KOPT-K1 (cell line): Measurements from ENCODE around the gene RIF1.

Experiments
- H3K27ac ChIP-seq: fragments of 200-600 bp; sonication (generic); 2 replicates; pipeline ENCODE4 v1.5.1; 2016; ENCODE audit warnings: antibody characterized with exemption, mild to moderate bottlenecking, low read depth, low read length; ENCODE audit not compliant: poor library complexity, severe bottlenecking
- H3K36me3 ChIP-seq: fragments of 200-600 bp; sonication (generic); 2 replicates; pipeline ENCODE4 v1.5.1; 2017; ENCODE audit warnings: antibody characterized with exemption, mild to moderate bottlenecking, low read length, moderate library complexity; ENCODE audit not compliant: insufficient read depth
- H3K9me3 ChIP-seq: fragments of 200-600 bp; sonication (generic); 2 replicates; pipeline ENCODE4 v1.5.1; 2017; ENCODE audit warnings: antibody characterized with exemption, low read length, mild to moderate bottlenecking; ENCODE audit not compliant: insufficient read depth, poor library complexity, severe bottlenecking

RIF1 gene

DNA sequence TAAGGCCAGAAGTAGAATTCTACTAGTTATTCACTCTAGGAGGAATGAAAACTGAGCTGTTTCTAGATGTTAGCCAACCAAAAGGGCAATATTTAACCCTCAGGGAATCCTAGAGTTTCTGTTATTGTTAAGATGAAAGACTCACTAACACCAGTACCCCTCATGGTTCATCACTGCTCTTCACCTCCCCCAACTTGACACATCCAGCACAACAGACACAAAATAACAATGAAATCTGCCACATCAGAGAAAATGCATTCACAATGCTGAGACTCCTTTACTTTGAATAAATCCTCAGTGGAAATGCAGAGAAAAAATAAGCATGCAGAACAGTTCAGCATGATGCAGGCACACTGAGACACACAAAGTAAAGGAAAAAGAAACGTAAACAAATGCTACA lies 111.3 kb downstream of the RIF1 start:
- Histone ChIP-seq H3K27ac (no peak overlapping the region), H3K9me3 (no peaks in the 10 kb centered on the region), H3K36me3 (no peaks in the 10 kb centered on the region)

DNA sequence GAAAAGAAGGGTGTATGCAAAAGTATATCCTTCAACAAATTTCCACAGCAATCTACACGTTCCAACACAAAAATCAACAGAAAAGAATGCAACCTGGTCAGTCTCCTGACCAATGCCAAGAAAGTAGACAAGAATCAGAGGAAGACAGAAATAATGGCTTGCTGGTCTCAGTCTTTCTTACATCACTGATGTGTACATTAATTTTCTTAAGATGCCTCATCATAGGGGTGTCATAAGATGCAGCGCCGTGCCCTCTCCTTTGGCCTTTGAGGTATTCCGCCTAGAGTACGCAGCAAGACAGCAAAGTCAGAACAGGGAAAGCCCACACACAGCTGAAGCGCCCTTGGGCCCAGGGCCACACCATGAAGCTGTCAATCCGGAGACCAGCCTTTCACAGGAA lies 112.9 kb downstream of the RIF1 start:
- no peak overlapping the region for H3K27ac ChIP-seq
- no peaks in the 10 kb centered on the region for H3K9me3 ChIP-seq
- H3K36me3 ChIP-seq: no peaks in the 10 kb centered on the region

DNA sequence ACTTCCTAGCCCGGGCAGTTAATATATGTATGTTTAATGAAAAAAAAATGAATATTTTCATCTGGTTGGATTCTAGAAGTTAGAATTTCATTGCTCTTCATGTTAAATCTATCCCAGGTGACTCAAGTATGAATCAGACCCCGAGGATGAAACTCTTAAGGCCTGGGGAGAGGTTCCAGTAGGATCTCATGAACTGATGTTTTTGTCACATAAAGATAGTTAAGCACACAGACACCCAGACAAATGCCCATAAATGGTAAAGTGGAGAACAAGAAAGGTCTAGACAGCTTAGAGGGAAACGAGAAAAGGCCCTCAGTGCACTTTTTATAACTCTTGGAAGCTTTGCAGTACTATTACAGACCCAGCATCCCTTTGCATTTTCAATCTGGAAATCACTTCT lies 114.1 kb downstream of the RIF1 start:
- Histone ChIP-seq H3K36me3 (no peaks in the 10 kb centered on the region), H3K9me3 (no peaks in the 10 kb centered on the region), H3K27ac (no peak overlapping the region)

DNA sequence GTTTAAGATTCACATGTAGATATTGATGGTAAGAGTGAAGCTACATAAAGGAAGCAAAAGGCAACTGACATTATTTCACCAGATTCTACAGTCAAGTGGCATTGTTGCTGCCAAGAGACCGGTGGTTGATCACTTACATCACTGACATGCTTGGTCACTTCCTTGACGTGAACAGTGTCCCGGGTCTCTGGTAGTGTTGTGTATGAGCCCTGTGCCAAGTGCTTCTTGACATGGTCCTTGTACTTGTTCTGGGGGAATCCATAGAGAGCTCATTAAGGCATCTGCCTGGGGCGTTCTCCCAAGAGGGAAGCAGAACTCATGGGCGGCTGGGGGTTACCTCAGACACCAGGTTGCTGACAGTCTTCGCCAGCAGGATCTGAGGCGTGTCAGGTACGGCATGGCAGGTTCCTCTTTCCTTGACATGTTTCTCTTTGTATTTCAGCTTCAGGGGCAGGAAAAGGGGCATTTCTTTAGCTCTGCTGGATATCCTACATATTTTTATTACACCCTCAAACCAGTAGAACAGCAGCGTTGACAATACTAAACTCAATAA lies 116.2 kb downstream of the RIF1 start:
- no peaks in the 10 kb centered on the region for H3K36me3 ChIP-seq
- no peak overlapping the region for H3K27ac ChIP-seq
- no peaks in the 10 kb centered on the region for H3K9me3 ChIP-seq

DNA sequence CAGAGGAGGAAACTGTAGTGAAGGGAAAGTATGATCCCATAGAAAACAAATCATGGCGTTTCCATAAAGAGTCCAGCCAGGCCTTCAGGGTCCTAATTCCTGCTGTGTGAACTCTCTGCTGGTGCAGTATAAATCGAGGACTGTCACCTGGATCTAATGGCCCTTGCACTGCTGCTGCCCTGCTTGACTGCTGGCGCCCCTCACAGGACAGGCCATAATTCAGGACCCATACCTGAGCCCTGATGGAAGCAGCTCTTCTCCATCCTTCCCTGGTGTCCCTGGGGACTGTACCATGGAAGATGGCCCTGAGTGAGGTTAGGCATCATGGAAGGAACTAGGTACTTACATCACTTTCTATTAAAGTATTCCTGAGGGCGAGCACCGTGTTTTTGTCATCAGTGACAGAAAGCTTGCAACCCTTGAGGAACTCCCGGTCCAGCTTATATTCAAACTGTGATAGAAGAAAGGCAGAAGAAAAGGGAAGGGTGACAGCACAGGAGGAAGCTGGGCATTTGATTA lies 116.9 kb downstream of the RIF1 start:
- Histone ChIP-seq H3K9me3 (no peaks in the 10 kb centered on the region), H3K36me3 (no peaks in the 10 kb centered on the region), H3K27ac (no peak overlapping the region)
